HG02852 (cell line): Measurements from ENCODE around the gene WBP1L.
"Not testable (repeated sequence)": the region's sequence is repeated elsewhere in the genome, so short reads cannot be mapped to it uniquely, and the experiment has no call there.

Source experiments
- ATAC-seq: cut with Tn5 transposase; IDR thresholded peaks from one replicate; pipeline ENCODE4 v1.9.1; 2021; ENCODE audit warnings: mild to moderate bottlenecking, moderate library complexity; ENCODE audit not compliant: unreplicated experiment

The WBP1L gene

GRCh38 chr10:102758240-102758932, 14.6 kb downstream of the WBP1L start:
- no peak for ATAC-seq

GRCh38 chr10:102758933-102759262, 15.2 kb downstream of the WBP1L start:
- ATAC-seq = not testable (repeated sequence)

GRCh38 chr10:102759497-102760210, 15.9 kb downstream of the WBP1L start:
- ATAC-seq = no peak

GRCh38 chr10:102761981-102762380, 18.2 kb downstream of the WBP1L start:
- no peak for ATAC-seq

- ATAC-seq = no peak
These were observed 18.8 kb downstream of the WBP1L start for GRCh38 chr10:102762401-102763015.

- ATAC-seq = no peak
These were observed 19.4 kb downstream of the WBP1L start for GRCh38 chr10:102763037-102763607.

GRCh38 chr10:102764470-102765161, 20.9 kb downstream of the WBP1L start:
- ATAC-seq = no peak

GRCh38 chr10:102765336-102765735, 21.6 kb downstream of the WBP1L start:
- no peak for ATAC-seq

- ATAC-seq = no peak
These were observed 23.8 kb downstream of the WBP1L start for GRCh38 chr10:102767428-102768160.

- ATAC-seq = no peak
These were observed 25.8 kb downstream of the WBP1L start for GRCh38 chr10:102769375-102770107.

GRCh38 chr10:102770108-102770482, 26.3 kb downstream of the WBP1L start:
- ATAC-seq = no peak

GRCh38 chr10:102770792-102771191, 27.0 kb downstream of the WBP1L start:
- no peak for ATAC-seq

GRCh38 chr10:102773320-102773719, 29.6 kb downstream of the WBP1L start:
- ATAC-seq = no peak

GRCh38 chr10:102773986-102774385, 30.2 kb downstream of the WBP1L start:
- no peak for ATAC-seq

- ATAC-seq = no peak
These were observed 31.6 kb downstream of the WBP1L start for GRCh38 chr10:102775201-102775934.

GRCh38 chr10:102775935-102776669, 32.4 kb downstream of the WBP1L start:
- ATAC-seq = no peak

- no peak for ATAC-seq
These were observed 33.2 kb downstream of the WBP1L start for GRCh38 chr10:102776779-102777456.
